HFFc6 (cell line): ENCODE results near the gene SP100. TPM values are rescaled to one million over a fixed set of nuclear protein-coding genes. Genes with fewer than 3 reads are reported as not detected.

Source experiments
- DNase-seq: peaks from one replicate; pipeline ENCODE4 v3.0.0-alpha.2; 2018
- H3K27ac Mint-ChIP-seq: 2 replicates; pipeline ENCODE4 v1.8.0; 2020; ENCODE audit warnings: mild to moderate bottlenecking, mixed read lengths
- H3K27me3 Mint-ChIP-seq: 2 replicates; pipeline ENCODE4 v1.8.0; 2021; ENCODE audit warnings: mild to moderate bottlenecking, moderate library complexity, mixed read lengths; ENCODE audit not compliant: insufficient read depth
- H3K36me3 Mint-ChIP-seq: 2 replicates; pipeline ENCODE4 v1.8.0; 2021; ENCODE audit warnings: low read depth, mixed read lengths
- H3K4me1 Mint-ChIP-seq: 2 replicates; pipeline ENCODE4 v1.8.0; 2020; ENCODE audit warnings: low read depth, mixed read lengths
- H3K4me3 Mint-ChIP-seq: 2 replicates; pipeline ENCODE4 v1.8.0; 2020; ENCODE audit warnings: mild to moderate bottlenecking, moderate library complexity, mixed read lengths
- H3K9me3 Mint-ChIP-seq: 2 replicates; pipeline ENCODE4 v1.8.0; 2020; ENCODE audit warnings: mild to moderate bottlenecking, mixed read lengths
- CTCF ChIP-seq: fragments of 200-600 bp; sonication (generic); IDR thresholded peaks from 2 replicates; pipeline ENCODE4 v1.5.0; 2021; ENCODE audit warnings: antibody characterized with exemption, mild to moderate bottlenecking
- total RNA-seq, 6 experiments: library from RNA; stranded (reverse); fragmentation: NEBNext Ultra II Directional; extraction: Animal tissue kit (Norgen Biotek cat#: 25700); gene quantifications; 2 replicates in 1 of 6; 3 replicates in 5 of 6; pipeline ENCODE4 v1.2.3, GENCODE V29; 2021

SP100 gene
- total RNA-seq, 6 experiments from 2014 or later: 70.5 to 74.9 (median 72.8) TPM

GRCh38 chr2:230592775-230593174 lies 176.8 kb downstream of the SP100 start:
- no peak for DNase-seq
- Mint-ChIP-seq H3K4me1 (peaks cover 7% of the 10 kb centered on the region; the same call in 1 of the 2 replicates), H3K36me3 (no peaks in the 10 kb centered on the region), H3K4me3 (no peak overlapping the region), H3K27me3 (peaks cover 14% of the 10 kb centered on the region), H3K27ac (no peak overlapping the region), H3K9me3 (no peaks in the 10 kb centered on the region)
- no peak for TF ChIP-seq CTCF

Other genes with a start within 250 kb of the SP100 start
- 10 to 100 TPM; 11.3 to 17.3 (median 14.1) TPM for gene SP110, start 196.2 kb upstream of the SP100 start, total RNA-seq
- 1 to 10 TPM in 2 of 6 experiments, under 1 TPM in 4; 0.12 to 1.6 (median 0.69) TPM for gene SP140, start 190.5 kb upstream of the SP100 start, total RNA-seq
- gene SP140L, start 89.0 kb upstream of the SP100 start, total RNA-seq: 10 to 100 TPM; 18.4 to 23.9 (median 19.6) TPM